CD4-positive, alpha-beta T cell treated with Interleukin-1 beta for 1 hour (primary cell): Measurements from ENCODE around the gene DCAF15.
"Not testable (repeated sequence)": the region's sequence is repeated elsewhere in the genome, so short reads cannot be mapped to it uniquely, and the experiment has no call there.

Experiments used
- DNase-seq, 2 donors: peaks; one replicate each; pipeline ENCODE4 v3.0.0-alpha.2; 2020 to 2022

DCAF15 gene

DNA sequence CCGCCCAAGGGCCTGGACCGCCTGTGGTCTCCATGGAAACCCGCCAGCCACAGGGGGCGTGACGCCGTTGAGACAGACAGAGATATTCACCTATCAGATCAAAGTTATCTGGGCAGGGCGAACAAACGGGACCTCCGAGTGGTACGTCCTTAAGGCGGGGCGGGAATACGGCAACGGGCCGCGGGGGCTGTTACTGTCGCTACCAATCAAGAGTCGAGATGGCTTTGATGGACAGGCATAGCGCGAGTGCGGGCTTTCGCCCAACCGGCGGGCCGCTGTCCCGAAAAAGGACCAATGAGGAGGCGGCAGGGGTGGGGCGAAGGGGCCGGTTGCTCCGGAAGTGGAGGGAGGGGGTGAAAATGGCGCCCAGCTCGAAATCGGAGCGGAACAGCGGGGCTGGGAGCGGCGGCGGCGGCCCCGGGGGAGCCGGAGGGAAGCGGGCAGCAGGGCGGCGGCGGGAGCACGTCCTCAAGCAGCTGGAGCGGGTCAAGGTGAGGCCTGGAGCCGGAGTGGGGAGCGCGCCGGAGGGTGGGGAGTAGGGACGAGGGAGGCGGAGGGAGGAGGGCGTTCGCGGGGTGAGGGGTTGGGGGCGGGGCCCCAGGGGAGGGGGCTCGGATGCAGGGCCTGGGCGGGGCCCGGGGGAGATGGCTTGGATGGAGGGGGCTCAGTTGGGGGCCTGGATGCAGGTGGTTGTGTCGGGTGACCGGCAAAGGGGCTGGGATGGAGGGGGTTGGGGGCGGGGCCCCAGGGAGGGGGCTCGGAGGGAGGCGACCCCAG lies at the start of gene DCAF15:
TSS of gene DCAF15 (plus strand) at position 356 of the 777 bp plus-strand sequence. CDS start at position 360, 4 bp downstream.
- DNase-seq: peak; percentile 100

DNA sequence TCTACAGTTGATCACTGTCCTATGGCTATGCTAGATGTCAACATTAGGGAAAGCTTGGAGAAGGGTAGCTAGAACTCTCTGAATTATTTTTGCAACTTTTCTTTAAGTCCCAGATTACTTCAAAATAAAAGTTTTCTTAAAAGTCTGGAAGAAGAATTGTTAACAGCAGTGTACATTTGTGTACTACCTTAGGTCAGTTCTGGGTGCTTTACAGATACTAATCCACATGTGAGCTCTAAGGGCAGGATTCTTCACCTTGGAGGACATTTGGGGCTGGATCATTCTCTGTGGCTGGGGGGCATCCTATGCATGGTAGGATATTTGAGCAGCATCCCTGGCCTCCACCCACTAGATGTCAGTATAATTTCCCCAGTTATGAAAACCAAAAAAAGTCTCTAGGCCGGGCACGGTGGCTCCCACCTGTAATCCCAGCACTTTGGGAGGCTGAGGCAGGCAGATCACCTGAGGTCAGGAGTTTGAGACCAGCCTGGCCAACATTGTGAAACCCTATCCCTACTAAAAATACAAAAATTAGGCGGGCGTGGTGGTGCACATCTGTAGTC lies 49.2 kb upstream of the DCAF15 start:
- DNase-seq: peak in 1 of 2 donors; percentile 50

DNA sequence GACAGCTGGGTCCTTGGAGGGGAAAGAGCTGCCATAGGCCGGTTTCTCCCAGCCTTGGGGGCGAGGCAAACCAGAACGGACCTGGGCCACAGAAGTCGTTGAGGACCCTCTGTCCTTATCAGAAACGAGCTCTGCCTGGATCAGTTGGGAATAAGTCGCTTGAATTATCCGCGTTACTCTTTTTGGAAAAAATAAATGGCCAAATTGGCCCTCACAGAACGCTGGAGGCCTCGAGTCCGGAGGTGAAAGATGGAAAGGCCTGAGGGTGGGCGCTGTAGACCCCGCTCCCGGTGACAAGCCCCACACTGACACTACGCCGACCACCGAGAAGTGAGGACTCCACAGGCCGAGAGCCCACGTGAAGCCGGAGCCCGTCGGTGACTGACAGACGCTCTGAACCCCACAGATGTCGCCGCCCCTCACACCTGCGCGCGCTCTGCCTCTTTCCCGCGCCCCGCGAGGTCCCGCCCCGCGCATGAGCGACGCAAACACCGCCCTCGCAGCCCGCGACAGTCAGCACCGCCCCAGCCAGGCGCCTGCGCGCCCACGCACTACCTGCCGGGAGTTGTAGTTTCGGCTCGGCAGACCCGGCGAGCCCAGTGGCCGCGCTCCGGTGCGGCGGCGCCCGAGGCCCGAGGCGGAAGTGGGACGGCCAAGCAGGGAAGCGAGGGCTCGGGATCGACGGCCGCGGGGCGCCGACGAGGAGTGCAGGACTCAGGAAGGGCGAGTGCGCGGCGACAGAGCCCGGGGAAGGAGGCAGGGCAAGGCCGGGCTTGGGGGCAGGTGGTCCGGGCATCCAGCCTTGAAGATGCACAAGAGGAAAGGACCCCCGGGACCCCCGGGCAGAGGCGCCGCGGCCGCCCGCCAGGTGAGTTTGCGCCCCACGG lies 46.4 kb upstream of the DCAF15 start, which contains the start of the genes BRME1 and CC2D1A:
TSS of gene BRME1 (minus strand) at position 484 of the 887 bp plus-strand sequence. CDS start 1,225 bp downstream, outside the sequence.
TSS of gene CC2D1A (plus strand) at position 568 of the 887 bp plus-strand sequence. CDS start at position 809, 241 bp downstream.
- DNase-seq: peak; percentile 94 to 95

DNA sequence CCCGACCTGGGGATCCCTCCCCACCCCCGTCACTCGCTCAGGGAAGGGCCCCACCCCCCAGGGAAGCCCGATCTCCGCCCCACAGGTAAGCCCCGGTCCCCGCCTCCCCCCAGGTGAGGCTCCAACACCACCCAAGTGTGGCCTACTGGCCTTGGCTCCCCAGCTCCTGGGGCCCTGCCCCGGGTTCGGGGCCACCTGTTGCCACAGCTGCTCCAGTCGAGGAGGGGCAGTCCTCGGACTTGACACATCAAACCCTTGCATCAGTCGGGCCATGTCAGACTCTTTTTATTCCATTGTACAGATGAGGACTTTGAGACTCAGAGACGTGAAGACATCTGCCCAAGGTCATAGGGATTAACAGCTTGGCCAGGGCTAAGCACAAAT lies 45.8 kb upstream of the DCAF15 start:
- DNase-seq: peak; percentile 29 to 43

DNA sequence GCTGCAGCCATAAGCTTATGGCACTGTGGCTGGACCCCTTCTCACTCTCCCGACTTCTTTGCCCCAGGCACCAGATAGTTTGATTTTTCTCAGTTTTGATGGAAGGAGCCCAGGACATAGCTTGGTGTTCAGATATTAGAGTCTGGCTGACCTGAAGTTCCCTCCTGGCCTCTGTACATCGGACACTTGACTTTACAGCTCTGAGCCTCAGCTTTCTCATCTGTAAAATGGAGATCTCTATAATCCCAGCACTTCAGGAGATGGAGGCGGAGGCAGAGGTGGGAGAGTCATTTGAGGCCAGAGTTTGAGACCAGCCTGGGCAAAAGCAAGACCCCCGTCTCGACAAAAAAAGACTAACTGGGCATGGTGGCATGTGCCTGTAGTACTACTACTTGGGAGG lies 45.4 kb upstream of the DCAF15 start:
- DNase-seq: no peak

DNA sequence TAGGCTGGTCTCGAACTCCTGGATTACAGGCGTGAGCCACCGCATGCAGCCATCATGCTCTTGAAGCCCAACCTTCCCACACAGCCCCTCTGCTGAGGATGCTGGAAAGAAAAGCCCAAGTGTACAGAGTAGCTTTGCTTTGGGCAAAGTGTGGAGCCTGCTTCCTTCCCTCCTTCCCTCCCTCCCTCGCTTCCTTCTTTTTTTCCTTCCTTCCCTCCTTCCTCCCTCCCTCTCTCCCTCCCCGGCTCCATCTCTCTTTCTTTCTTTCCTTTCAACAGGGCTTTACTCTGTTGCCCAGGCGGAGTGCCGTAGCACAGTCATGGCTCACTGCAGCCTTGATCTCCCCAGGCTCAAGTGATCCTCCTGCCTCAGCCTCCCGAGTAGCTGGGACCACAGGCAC lies 43.6 kb upstream of the DCAF15 start:
- DNase-seq: no peak

DNA sequence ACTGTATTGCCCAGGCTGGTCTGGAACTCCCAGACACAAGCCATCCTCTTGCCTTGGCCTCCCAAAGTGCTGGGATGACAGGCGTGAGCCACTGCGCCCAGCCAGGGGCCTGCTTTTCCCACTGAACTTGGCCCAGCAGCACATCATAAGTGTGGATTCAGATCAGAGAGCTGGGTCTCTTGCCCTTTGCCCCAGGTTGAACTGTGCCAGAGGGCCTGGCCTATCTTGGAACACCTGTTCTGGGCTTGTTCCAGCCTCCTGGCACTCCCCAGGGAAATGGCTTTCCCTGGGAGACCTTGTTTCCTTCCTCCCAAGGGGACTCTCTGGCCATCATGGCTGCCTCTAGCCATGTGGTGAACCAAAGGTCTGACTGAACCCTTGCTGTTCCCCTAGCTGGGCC lies 42.9 kb upstream of the DCAF15 start:
- no peak for DNase-seq

GRCh38 chr19:13913352-13913751 lies 39.0 kb upstream of the DCAF15 start:
- DNase-seq: no peak

- DNase-seq: no peak
Measured at GRCh38 chr19:13914777-13915176, 37.5 kb upstream of the DCAF15 start.

GRCh38 chr19:13917888-13918406 lies 34.4 kb upstream of the DCAF15 start:
- no peak for DNase-seq

- DNase-seq: no peak
Measured at GRCh38 chr19:13918726-13919411, 33.4 kb upstream of the DCAF15 start.

GRCh38 chr19:13920524-13920923 lies 31.8 kb upstream of the DCAF15 start:
- no peak for DNase-seq

DNA sequence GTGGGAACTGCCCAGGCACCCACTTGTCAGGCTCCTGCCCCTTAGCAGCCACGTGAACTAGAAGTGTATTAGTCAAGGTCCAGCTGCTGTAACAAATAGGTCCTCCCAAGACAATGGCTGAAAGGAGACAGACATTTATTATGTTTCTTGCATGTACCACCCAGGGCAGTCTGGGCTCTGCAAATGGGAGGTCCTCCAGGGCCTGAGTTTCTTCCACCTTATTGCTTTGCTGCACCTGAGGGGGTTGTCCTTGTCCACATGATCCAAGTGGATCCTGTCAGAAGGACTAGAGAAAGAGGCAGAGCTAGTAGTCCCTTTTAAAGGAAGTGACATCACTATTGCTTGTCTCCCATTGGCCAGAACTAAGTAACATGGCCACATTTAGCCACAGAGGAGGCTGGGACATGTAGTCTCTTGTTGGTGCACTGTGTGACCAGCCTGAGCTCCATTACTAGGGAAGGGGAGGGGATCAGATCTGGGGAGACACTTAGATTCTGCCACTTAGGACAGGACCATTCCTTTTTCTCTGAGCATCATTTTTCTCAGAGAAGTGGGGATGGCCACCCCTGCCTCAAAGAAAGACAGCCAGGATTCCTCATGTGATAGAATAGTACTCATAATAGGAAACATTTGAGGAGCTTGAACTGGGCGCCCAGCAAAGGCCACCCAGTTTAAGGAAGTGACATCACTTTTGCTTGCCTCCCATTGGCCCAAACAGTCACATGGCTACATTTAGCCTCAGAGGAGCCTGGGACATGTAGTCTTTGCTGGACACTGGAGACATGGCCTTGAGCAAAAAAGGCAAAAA lies 31.2 kb upstream of the DCAF15 start:
- peak; percentile 32 to 40 for DNase-seq

- not testable (repeated sequence) for DNase-seq
Measured at GRCh38 chr19:13922118-13922517, 30.2 kb upstream of the DCAF15 start.

DNA sequence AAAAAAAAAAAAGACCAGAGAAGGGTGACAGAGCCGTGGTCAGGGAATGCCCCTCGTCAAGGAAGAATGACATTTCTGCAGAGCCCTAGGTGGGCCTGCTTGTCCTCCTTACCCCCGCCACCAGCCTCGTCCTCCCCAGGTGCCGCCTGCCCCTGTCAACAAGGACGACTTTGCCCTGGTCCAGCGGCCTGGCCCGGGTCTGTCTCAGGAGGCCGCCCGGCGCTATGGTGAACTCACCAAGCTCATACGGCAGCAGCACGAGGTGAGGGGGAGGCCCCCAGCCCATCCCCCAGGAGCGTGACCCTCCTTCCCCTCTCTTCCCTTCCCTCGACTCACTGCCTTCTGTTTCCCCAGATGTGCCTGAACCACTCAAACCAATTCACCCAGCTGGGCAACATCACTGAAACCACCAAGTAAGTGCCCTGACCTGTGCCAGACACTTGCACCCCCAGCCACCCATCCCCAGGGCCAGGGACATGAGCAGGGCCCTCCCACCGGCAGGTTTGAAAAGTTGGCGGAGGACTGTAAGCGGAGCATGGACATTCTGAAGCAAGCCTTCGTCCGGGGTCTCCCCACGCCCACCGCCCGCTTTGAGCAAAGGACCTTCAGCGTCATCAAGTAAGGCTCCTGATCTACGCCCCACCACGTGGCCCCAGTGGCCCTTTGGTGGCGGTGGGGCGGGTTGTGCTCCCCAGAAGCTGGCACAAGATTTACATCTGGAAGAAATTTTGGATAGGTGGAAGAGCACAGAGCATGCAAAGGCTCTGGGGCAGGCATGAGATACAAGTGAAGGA lies 28.9 kb upstream of the DCAF15 start:
- DNase-seq: no peak

DNA sequence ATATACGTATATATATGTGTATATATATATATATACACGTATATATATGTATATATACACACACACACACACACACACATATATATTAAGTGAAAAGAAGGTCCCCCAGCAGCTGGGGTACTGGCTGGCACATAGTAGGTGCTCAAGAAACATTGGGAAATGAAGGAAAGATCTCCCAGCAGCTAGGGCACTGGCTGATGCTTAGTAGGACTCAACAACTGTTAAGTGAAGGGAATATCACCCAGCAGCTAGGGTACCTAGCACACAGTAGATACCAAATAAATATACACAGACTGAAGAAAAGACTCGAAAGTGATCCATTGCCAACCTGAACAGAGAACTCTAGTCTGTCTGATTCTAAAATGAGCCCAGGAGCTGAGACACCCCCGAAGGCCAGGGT lies 26.3 kb upstream of the DCAF15 start:
- DNase-seq: no peak

DNA sequence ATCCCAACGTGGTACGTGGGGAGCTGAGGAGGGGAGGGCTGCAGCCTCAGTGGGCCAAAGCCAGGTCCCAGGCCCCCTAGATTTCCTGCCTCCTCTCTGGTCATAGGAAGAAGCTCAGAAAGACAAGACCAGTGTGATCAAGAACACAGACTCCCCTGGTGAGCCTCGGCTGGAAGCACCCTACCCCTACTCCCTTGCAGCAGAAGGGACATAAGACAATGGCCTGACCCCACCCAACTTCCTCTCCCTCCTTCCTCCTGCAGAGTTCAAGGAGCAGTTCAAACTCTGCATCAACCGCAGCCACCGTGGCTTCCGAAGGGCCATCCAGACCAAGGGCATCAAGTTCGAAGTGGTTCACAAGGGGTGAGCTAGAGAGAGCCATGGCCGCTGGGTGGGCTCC lies 25.6 kb upstream of the DCAF15 start:
- no peak for DNase-seq

DNA sequence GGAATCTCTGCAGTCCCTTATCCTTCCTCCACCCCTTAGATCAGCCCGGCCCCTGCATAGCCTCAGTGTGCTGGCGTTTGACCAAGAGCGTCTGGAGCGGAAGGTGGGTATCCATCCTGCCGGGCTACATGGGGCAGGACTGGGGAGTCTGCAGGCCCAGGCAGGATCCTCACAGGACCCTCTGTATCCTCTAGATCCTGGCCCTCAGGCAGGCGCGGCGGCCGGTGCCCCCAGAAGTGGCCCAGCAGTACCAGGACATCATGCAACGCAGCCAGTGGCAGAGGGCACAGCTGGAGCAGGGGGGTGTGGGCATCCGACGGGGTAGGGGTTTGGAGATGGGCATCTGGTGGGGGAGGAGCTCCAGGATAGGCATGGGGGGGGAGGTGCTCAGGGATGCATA lies 23.0 kb upstream of the DCAF15 start:
- no peak for DNase-seq

- no peak for DNase-seq
Measured at GRCh38 chr19:13929956-13930355, 22.4 kb upstream of the DCAF15 start.

- no peak for DNase-seq
Measured at GRCh38 chr19:13930402-13930801, 21.9 kb upstream of the DCAF15 start.
